GM21825 (cell line): Measurements from ENCODE around the gene TMEM176B.
"Not testable (repeated sequence)": the region's sequence is repeated elsewhere in the genome, so short reads cannot be mapped to it uniquely, and the experiment has no call there.

ENCODE experiments used
- ATAC-seq: cut with Tn5 transposase; IDR thresholded peaks from one replicate; pipeline ENCODE4 v1.9.1; 2021; ENCODE audit warnings: mild to moderate bottlenecking, moderate library complexity; ENCODE audit not compliant: unreplicated experiment

Gene TMEM176B

GRCh38 chr7:150823484-150824126 is 23.4 kb upstream of the TMEM176B start:
- no peak for ATAC-seq

GRCh38 chr7:150823043-150823442 is 22.9 kb upstream of the TMEM176B start:
- no peak for ATAC-seq

- ATAC-seq = no peak
Observed at GRCh38 chr7:150820578-150821198, 20.5 kb upstream of the TMEM176B start.

- no peak for ATAC-seq
Observed at GRCh38 chr7:150820148-150820547, 20.0 kb upstream of the TMEM176B start.

- no peak for ATAC-seq
Observed at GRCh38 chr7:150818971-150819370, 18.8 kb upstream of the TMEM176B start.

- no peak for ATAC-seq
Observed at GRCh38 chr7:150814328-150815001, 14.3 kb upstream of the TMEM176B start.

- not testable (repeated sequence) for ATAC-seq
Observed at GRCh38 chr7:150807616-150808438, 7.7 kb upstream of the TMEM176B start.

- no peak for ATAC-seq
Observed at GRCh38 chr7:150806863-150807262, 6.7 kb upstream of the TMEM176B start.

- ATAC-seq = no peak
Observed at GRCh38 chr7:150806454-150806853, 6.3 kb upstream of the TMEM176B start.

GRCh38 chr7:150805864-150806263 is 5.7 kb upstream of the TMEM176B start:
- ATAC-seq = no peak

GRCh38 chr7:150804802-150805201 is 4.6 kb upstream of the TMEM176B start:
- no peak for ATAC-seq

- ATAC-seq = no peak
Observed at GRCh38 chr7:150803161-150803860, 3.1 kb upstream of the TMEM176B start.

GRCh38 chr7:150801946-150802771 is 2.0 kb upstream of the TMEM176B start:
- no peak for ATAC-seq

- ATAC-seq = no peak
Observed at GRCh38 chr7:150801242-150801945, 1.2 kb upstream of the TMEM176B start.

- ATAC-seq = no peak
Observed at GRCh38 chr7:150800581-150801241, 547 bp upstream of the TMEM176B start, which contains the start of gene TMEM176A. TSS of gene TMEM176A (plus strand) at chr7:150800769. CDS start at chr7:150801551, 782 bp downstream.

GRCh38 chr7:150799156-150799555 is 1.0 kb downstream of the TMEM176B start:
- no peak for ATAC-seq

GRCh38 chr7:150797661-150798060 is 2.5 kb downstream of the TMEM176B start:
- ATAC-seq = no peak

- no peak for ATAC-seq
Observed at GRCh38 chr7:150793569-150794238, 6.5 kb downstream of the TMEM176B start.
